Keratinocyte (primary cell): Measurements from ENCODE around the gene CALCB.

Experiments
- EZH2 ChIP-seq: IDR thresholded peaks from one replicate; pipeline ENCODE4 v1.6.1; 2012; ENCODE audit warnings: inconsistent platforms, mild to moderate bottlenecking, low read length, moderate library complexity
- TF ChIP-seq, protein P1 (sequence below), 3 experiments: IDR thresholded peaks in 1 of 3; conservative IDR thresholded peaks in 1 of 3; optimal IDR thresholded peaks in 1 of 3; 2 replicates in 2 of 3; 3 replicates in 1 of 3; pipeline versions ENCODE3 to v1.5.1; 2011; ENCODE audit warnings: low read length in 3 of 3, mild to moderate bottlenecking in 3 of 3, moderate library complexity in 2 of 3, control low read depth in 1 of 3, inconsistent platforms in 1 of 3; ENCODE audit not compliant: insufficient read depth in 2 of 3; ENCODE audit errors: extremely low read depth in 1 of 3

DNA sequence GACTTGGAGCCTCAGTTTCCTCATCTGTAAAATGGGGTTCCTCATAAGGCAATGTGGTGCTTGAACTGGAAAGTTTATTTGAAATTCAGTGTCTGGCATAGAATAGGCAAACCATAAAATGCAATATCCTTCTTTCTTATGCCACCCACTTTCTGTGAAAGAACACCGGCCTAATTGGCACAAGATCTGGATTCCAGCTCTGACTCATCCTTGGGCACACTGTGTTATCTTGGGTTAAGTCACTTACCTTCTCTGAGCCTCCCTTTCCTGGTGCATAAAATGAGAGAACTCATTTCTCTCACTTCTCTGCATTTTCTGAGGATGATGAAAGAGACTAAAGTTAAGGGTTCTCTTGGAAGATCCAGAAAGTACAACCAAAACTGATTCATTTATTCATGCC, 46.4 kb downstream of the CALCB start:
- TF ChIP-seq, protein P1, sequence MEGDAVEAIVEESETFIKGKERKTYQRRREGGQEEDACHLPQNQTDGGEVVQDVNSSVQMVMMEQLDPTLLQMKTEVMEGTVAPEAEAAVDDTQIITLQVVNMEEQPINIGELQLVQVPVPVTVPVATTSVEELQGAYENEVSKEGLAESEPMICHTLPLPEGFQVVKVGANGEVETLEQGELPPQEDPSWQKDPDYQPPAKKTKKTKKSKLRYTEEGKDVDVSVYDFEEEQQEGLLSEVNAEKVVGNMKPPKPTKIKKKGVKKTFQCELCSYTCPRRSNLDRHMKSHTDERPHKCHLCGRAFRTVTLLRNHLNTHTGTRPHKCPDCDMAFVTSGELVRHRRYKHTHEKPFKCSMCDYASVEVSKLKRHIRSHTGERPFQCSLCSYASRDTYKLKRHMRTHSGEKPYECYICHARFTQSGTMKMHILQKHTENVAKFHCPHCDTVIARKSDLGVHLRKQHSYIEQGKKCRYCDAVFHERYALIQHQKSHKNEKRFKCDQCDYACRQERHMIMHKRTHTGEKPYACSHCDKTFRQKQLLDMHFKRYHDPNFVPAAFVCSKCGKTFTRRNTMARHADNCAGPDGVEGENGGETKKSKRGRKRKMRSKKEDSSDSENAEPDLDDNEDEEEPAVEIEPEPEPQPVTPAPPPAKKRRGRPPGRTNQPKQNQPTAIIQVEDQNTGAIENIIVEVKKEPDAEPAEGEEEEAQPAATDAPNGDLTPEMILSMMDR (optimal IDR thresholded peaks at IDR 0.05 in 1 of 3, IDR thresholded peaks at IDR 0.05 in 1 of 3, conservative IDR thresholded peaks at IDR 0.05 in 1 of 3; ENCODE audit: extremely low read depth in 1 of 3, insufficient read depth in 2 of 3, low read length in 3 of 3): no peak
- TF ChIP-seq EZH2: no peak
